Activated CD8-positive, alpha-beta memory T cell treated with anti-CD3 and anti-CD28 coated beads for 24 hours (primary cell): ENCODE results near the gene LEKR1.
"Not testable (repeated sequence)": the region's sequence is repeated elsewhere in the genome, so short reads cannot be mapped to it uniquely, and the experiment has no call there.

Experiments used
- DNase-seq: peaks from one replicate; pipeline ENCODE4 v3.0.0-alpha.2; 2020

The LEKR1 gene

GRCh38 chr3:156910831-156911230 is 84.7 kb downstream of the LEKR1 start:
- not testable (repeated sequence) for DNase-seq

GRCh38 chr3:156914300-156914699 is 88.1 kb downstream of the LEKR1 start:
- DNase-seq: not testable (repeated sequence)

- no peak for DNase-seq
These were observed 89.2 kb downstream of the LEKR1 start for GRCh38 chr3:156915372-156915771.

- no peak for DNase-seq
These were observed 92.6 kb downstream of the LEKR1 start for GRCh38 chr3:156918746-156919145.

- DNase-seq: no peak
These were observed 93.7 kb downstream of the LEKR1 start for GRCh38 chr3:156919818-156920217.

GRCh38 chr3:156920399-156920798 is 94.2 kb downstream of the LEKR1 start:
- no peak for DNase-seq

- no peak for DNase-seq
These were observed 97.2 kb downstream of the LEKR1 start for GRCh38 chr3:156923349-156923748.

DNA sequence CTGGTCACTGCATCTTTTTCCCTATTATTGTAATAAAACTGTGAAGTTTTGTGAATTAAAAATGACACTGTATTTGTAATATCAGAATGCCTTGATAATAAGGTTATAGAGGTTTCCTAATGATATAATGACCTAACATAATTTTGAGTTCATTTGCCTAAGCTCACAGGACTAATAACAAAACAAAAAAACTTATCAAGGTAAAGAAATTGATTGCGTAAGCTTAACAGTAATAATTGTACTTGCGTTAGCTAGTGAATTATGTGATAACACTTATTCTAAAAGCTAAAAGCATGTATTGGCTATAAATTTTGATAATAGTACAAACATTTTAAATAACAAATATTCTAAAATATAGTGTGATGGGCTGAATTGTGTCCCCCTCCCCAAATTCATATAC is 112.6 kb downstream of the LEKR1 start:
- no peak for DNase-seq

DNA sequence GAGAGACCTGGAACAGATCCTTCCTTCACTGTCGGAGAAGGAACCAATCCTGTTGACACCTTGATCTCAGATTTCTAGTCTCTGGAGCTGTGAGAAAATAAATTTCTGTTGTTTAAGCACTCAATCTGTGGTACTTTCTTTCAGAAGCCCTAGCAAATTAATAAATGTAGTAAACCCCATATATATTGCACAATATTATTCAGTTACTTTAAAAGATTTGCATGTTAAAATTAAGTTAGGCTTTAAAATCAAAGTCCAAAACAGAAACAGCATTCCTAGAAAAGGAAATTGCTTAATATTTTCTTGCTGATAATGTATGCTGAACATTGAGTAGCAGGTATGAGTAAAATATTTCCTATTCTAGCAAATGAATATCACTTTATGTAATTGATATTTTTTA is 113.2 kb downstream of the LEKR1 start:
- no peak for DNase-seq

DNA sequence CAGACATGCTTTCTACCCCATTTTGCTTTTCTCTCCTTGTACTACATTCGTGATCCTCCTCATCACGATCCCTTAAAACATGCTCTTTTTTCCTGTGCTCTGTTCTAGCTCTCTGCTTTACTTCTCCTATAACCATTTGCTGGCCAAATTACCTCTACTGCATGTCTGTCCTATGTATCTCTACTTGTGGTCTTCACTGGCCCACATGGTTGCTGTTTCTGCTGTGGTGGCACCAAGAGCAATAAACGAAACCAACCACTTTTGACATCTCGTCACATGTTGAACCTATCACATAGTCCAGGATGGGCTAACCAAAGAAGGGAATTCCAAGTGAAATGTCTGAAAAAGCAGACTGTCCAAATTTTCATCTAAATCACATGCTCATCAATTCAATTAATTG is 115.2 kb downstream of the LEKR1 start:
- DNase-seq: no peak

DNA sequence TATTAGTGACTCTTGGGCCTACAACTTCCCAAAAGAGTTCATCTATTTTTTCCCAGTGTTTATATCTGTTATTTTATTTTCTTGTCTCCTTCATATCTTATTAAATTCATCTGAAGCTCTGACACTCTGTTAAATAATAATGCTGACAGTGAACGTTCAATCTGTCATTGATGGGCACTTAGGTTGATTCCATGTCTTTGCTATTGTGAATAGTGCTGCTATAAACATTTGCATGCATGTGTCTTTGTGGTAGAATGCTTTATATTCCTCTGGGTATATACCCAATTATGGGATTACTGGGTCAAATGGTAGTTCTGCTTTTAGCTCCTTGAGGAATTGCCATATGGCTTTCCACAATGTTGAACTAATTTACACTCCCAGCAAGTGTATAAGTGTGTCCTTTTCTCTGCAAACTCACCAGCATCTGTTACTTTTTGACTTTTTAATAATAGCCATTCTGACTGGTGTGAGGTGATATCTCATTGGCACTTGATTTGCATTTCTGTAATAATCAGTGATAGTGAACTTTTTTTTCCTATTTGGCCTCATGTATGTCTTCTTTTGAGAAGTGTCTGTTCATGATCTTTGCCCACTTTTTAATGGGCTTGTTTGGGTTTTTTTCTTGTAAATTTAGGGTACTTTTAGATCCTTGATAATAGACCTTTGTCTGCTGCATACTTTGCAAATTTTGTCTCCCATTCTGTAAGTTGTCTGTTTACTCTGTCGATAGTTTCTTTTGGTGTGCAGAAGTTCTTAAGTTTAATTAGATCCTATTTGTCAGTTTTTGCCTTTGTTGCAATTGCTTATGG is 122.5 kb downstream of the LEKR1 start:
- DNase-seq: no peak

GRCh38 chr3:156952011-156952410 is 125.9 kb downstream of the LEKR1 start:
- DNase-seq: no peak

DNA sequence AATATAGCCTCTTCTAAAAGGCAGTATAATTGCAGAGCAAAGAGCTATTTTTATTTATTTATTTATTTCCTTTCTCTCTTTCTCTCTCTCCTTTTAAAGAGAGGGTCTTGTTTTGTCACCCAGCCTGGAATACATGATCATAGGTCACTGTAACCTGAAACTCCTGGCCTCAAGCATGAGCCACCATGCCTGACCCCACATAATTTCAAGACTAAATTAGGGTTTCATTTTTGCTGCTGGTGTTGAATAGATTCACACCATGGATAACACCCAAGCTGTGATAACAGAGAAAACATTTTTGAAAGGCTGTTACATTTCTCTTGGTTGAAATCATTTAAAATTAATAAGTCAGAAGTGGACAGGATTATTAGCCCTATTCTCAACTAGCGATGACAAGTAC is 131.6 kb downstream of the LEKR1 start:
- DNase-seq: no peak

GRCh38 chr3:156963096-156963495 is 136.9 kb downstream of the LEKR1 start:
- no peak for DNase-seq

GRCh38 chr3:156964577-156964976 is 138.4 kb downstream of the LEKR1 start:
- no peak for DNase-seq

DNA sequence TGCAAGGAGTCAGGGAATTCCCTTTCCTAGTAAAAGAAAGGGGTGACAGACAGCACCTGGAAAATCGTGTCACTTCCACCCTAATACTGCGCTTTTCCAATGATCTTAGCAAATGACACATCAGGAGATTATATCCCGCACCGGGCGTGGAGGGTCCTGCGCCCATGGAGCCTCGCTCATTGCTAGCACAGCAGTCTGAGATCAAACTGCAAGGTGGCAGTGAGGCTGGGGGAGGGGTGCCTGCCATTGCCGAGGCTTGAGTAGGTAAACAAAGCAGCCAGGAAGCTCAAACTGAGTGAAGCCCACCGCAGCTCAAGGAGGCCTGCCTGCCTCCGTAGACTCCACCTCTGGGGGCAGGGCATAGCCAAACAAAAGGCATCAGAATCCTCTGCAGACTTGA is 140.2 kb downstream of the LEKR1 start:
- DNase-seq: not testable (repeated sequence)

DNA sequence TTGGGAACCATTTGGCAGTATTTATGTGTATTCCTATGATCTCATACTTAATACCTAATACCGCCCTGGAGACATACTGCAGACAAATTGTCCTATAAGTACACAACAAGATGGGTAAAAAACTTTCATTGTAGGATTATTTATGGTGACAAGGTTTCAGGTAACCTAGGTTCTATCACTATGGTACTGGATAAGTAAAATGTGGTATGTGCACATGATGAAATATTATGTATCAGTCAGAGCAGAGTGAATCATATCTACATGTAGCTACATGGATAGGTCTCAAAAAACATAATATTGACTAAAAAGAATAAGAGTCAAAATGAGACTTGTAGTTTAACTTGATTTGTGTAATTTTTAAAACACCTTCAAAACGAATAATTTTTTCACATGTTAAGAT is 147.8 kb downstream of the LEKR1 start:
- no peak for DNase-seq

GRCh38 chr3:156974931-156975330 is 148.8 kb downstream of the LEKR1 start:
- DNase-seq: no peak

DNA sequence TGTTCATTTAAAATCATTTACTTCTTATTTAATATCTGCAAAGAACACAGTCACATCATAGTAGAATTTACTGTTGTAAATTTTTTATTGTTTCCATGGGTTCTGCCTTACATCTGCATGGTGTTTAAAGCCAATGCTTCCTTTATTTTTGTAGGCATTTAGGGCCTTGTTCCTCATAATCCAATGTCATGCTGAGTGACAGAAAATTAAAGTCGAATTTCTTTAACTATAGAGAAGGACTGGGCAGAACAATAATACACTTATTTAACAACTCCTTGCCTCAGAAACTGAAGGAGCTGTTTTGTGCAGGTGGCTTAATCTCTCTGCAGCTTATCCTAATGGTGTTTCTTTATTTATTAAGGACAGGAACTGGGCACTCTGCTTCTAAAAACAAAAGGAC is 149.6 kb downstream of the LEKR1 start:
- no peak for DNase-seq

- DNase-seq: no peak
These were observed 150.8 kb downstream of the LEKR1 start for GRCh38 chr3:156976933-156977332.

- no peak for DNase-seq
These were observed 152.4 kb downstream of the LEKR1 start for GRCh38 chr3:156978481-156978961.

GRCh38 chr3:156981005-156981404 is 154.9 kb downstream of the LEKR1 start:
- DNase-seq: no peak

- DNase-seq: no peak
These were observed 157.4 kb downstream of the LEKR1 start for GRCh38 chr3:156983559-156983958.

- no peak for DNase-seq
These were observed 159.6 kb downstream of the LEKR1 start for GRCh38 chr3:156985711-156986110.

DNA sequence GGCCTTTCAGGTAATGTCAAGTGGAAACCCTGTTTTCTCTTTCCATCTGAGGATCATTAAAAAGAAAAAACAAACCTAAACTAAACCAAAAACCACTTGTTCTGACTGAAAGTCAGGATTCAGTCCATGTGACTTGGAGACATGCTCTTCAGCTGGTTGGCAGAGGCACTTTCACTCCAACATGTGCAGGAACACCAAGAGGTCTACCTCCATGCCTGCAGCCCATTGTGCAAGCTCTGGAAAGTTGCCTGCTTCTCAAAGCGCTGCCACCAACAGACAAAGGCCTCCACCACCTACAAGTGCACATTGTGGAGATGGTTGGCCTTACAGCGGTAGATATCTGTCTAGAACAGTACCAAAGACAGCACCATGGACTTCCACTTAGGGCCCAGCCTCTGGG is 161.8 kb downstream of the LEKR1 start:
- DNase-seq: no peak
